SK-N-SH (cell line): ENCODE data around the gene ACTN4. TPM values are rescaled to one million over a fixed set of nuclear protein-coding genes. Genes with fewer than 3 reads are reported as not detected.
"Not testable (repeated sequence)": the region's sequence is repeated elsewhere in the genome, so short reads cannot be mapped to it uniquely, and the experiment has no call there.

Experiments
- CTCF ChIA-PET: fragments of 300-600, 350-600 bp; formaldehyde crosslinking; extraction: SDS; loops from one replicate; lab custom pipeline; 2021; lab: Yijun Ruan, JAX
- POLR2A ChIA-PET: fragments of 350-600 bp; sonication (Branson Sonifier 250); formaldehyde crosslinking; extraction: SDS; loops from one replicate; lab custom pipeline; 2020; ENCODE audit warnings: antibody characterized with exemption, inconsistent platforms; lab: Yijun Ruan, JAX
- DNase-seq: peaks from one replicate; pipeline ENCODE4 v3.0.0; 2012
- H2AFZ ChIP-seq: fragments of 200-600 bp; sonication (generic); 2 replicates; pipeline ENCODE4 v1.8.1; 2016; ENCODE audit warnings: antibody characterized with exemption, mild to moderate bottlenecking, low read depth
- H3F3A ChIP-seq: fragments of 200-600 bp; sonication (generic); replicated peaks from 2 replicates; pipeline ENCODE3; 2016; ENCODE audit warnings: antibody characterized with exemption, mild to moderate bottlenecking; ENCODE audit not compliant: insufficient read depth
- H3K27ac ChIP-seq, 2 experiments: fragments of 200-500 bp in 1 of 2; fragments of 200-600 bp in 1 of 2; sonication (Bioruptor generic) in 1 of 2; sonication (generic), shearing (Covaris generic) in 1 of 2; 2 replicates each; pipeline versions ENCODE4 v1.5.1 to v1.6.1; 2014 to 2016; ENCODE audit warnings: low read depth in 2 of 2, inconsistent platforms in 1 of 2, low read length in 1 of 2, mild to moderate bottlenecking in 1 of 2, mixed read lengths in 1 of 2
- H3K27me3 ChIP-seq: fragments of 200-600 bp; sonication (generic), shearing (Covaris generic); 2 replicates; pipeline ENCODE4 v1.6.1; 2016; ENCODE audit warnings: mixed run types; ENCODE audit not compliant: insufficient read depth
- H3K36me3 ChIP-seq, 2 experiments: fragments of 200-500 bp in 1 of 2; fragments of 200-600 bp in 1 of 2; sonication (Bioruptor generic) in 1 of 2; sonication (generic) in 1 of 2; replicated peaks in 1 of 2; 2 replicates each; pipeline versions ENCODE3 to v1.5.1; 2014 to 2016; ENCODE audit warnings: low read length in 1 of 2, mild to moderate bottlenecking in 1 of 2; ENCODE audit not compliant: insufficient read depth in 2 of 2, control insufficient read depth in 1 of 2
- H3K4me1 ChIP-seq, 2 experiments: fragments of 200-500 bp in 1 of 2; fragments of 200-600 bp in 1 of 2; sonication (Bioruptor generic) in 1 of 2; sonication (generic), shearing (Covaris generic) in 1 of 2; 2 replicates each; pipeline versions ENCODE4 v1.5.1 to v1.6.1; 2014 to 2016; ENCODE audit warnings: low read depth in 1 of 2, low read length in 1 of 2, mixed run types in 1 of 2; ENCODE audit not compliant: insufficient read depth in 2 of 2, control insufficient read depth in 1 of 2
- H3K4me2 ChIP-seq: fragments of 200-600 bp; sonication (generic), shearing (Covaris generic); 2 replicates; pipeline ENCODE4 v1.6.1; 2017; ENCODE audit warnings: mixed run types
- H3K4me3 ChIP-seq, 2 experiments: fragments of 200-500 bp in 1 of 2; fragments of 200-600 bp in 1 of 2; sonication (Bioruptor generic) in 1 of 2; sonication (generic), shearing (Covaris generic) in 1 of 2; 2 replicates each; pipeline versions ENCODE4 v1.5.1 to v1.8.1; 2014 to 2016; ENCODE audit warnings: low read depth in 2 of 2, inconsistent platforms in 1 of 2, low read length in 1 of 2, mild to moderate bottlenecking in 1 of 2, mixed read lengths in 1 of 2, moderate library complexity in 1 of 2
- H3K79me2 ChIP-seq: fragments of 200-600 bp; sonication (generic); 2 replicates; pipeline ENCODE4 v1.8.1; 2017; ENCODE audit warnings: mild to moderate bottlenecking; ENCODE audit not compliant: insufficient read depth
- H3K9ac ChIP-seq: fragments of 200-600 bp; sonication (generic); 2 replicates; pipeline ENCODE4 v1.6.1; 2017; ENCODE audit warnings: mixed run types
- H3K9me2 ChIP-seq: fragments of 200-600 bp; sonication (generic); 2 replicates; pipeline ENCODE4 v1.6.1; 2017; ENCODE audit warnings: mixed run types
- H3K9me3 ChIP-seq: fragments of 200-600 bp; sonication (generic); 2 replicates; pipeline ENCODE4 v1.6.1; 2017; ENCODE audit warnings: mixed run types, mild to moderate bottlenecking, moderate library complexity
- H4K20me1 ChIP-seq: fragments of 200-600 bp; sonication (generic); 2 replicates; pipeline ENCODE4 v1.6.1; 2017; ENCODE audit warnings: mild to moderate bottlenecking, mixed run types; ENCODE audit not compliant: insufficient read depth
- CTCF ChIP-seq: fragments of 200-600 bp; sonication (generic); IDR thresholded peaks from 2 replicates; pipeline ENCODE4 v1.6.1; 2017; ENCODE audit warnings: antibody characterized with exemption, mild to moderate bottlenecking, moderate library complexity
- RAD21 ChIP-seq: IDR thresholded peaks from 2 replicates; pipeline ENCODE4 v1.6.1; 2012; ENCODE audit warnings: mild to moderate bottlenecking, low read length
- TEAD4 ChIP-seq: IDR thresholded peaks from 2 replicates; pipeline ENCODE4 v1.4.0; 2012; ENCODE audit warnings: mild to moderate bottlenecking, borderline replicate concordance; ENCODE audit not compliant: insufficient read depth
- WGBS: methylation state at CpG from one replicate; pipeline ENCODE4 v1.1.6; 2017; ENCODE audit warnings: low lambda C conversion rate; 5-methylcytosine and 5-hydroxymethylcytosine counted together
- polyA plus RNA-seq, 3 experiments: library from polyadenylated mRNA; depleted of rRNA; stranded (reverse); fragments of >200 nt; gene quantifications; 2 replicates each; pipeline ENCODE4 v1.2.3, GENCODE V29; 2012

ACTN4 gene
- polyA plus RNA-seq, 1 of the 3 experiments (the other 2 are of a cell fraction), result 598 TPM

GRCh38 chr19:38769635-38770211 is 122.3 kb downstream of the ACTN4 start:
- DNase-seq, result peak; percentile 83
- 68% methylated on average over 22 of the region's 42 CpGs for WGBS
- Histone ChIP-seq H3K9me2 (no peaks in the 10 kb centered on the region), H3K4me2 (no peak overlapping the region), H3K4me3 (no peak overlapping the region; a peak in 1 of 4 replicates), H3F3A (no peaks in the 10 kb centered on the region), H2AFZ (no peak overlapping the region), H3K4me1 (no peaks in the 10 kb centered on the region), H3K27me3 (no peaks in the 10 kb centered on the region), H3K9ac (no peak overlapping the region), H3K27ac (no peak overlapping the region), H4K20me1 (no peaks in the 10 kb centered on the region), H3K36me3 (no peaks in the 10 kb centered on the region), H3K79me2 (no peaks in the 10 kb centered on the region), H3K9me3 (no peaks in the 10 kb centered on the region)
- TF ChIP-seq TEAD4 (no peak), RAD21 (peak; percentile 27), CTCF (peak; percentile 49)
- ChIA-PET CTCF (interaction anchor here (0.6 to 1.7 kb wide), 7 partner anchors 13 to 161 kb away, joined by 3 to 13 read pairs (median 3); partner anchors contain the start of genes ECH1, LGALS7B, MRPS12 and SARS2), POLR2A (no interaction called here)

GRCh38 chr19:38770228-38770948 is 122.9 kb downstream of the ACTN4 start:
- POLR2A ChIA-PET, H3K27me3 ChIP-seq, H3K79me2 ChIP-seq, H3K4me2 ChIP-seq, H3K36me3 ChIP-seq, H3K9me2 ChIP-seq, H4K20me1 ChIP-seq, H3F3A ChIP-seq, H3K9ac ChIP-seq, H3K4me3 ChIP-seq, H3K4me1 ChIP-seq, H3K9me3 ChIP-seq, H3K27ac ChIP-seq, H2AFZ ChIP-seq, DNase-seq: not testable (repeated sequence)
- 70% methylated on average over 2 of the region's 58 CpGs for WGBS
- CTCF ChIA-PET, result interaction anchor here (1.0 to 1.7 kb wide), 5 partner anchors 18 to 160 kb away, joined by 3 to 13 read pairs (median 4); partner anchors contain the start of genes ECH1, LGALS7B, MRPS12 and SARS2

- H3K9ac ChIP-seq, H3K4me2 ChIP-seq, H3K4me3 ChIP-seq, CTCF ChIA-PET, H2AFZ ChIP-seq, POLR2A ChIA-PET, H3K9me2 ChIP-seq, H3F3A ChIP-seq, H3K27me3 ChIP-seq, H3K4me1 ChIP-seq, H4K20me1 ChIP-seq, H3K79me2 ChIP-seq, DNase-seq, H3K36me3 ChIP-seq, H3K27ac ChIP-seq, H3K9me3 ChIP-seq: not testable (repeated sequence)
- WGBS, result 83% methylated on average over 1 of the region's 22 CpGs
Measured at GRCh38 chr19:38770949-38771275, 123.5 kb downstream of the ACTN4 start.

- not testable (repeated sequence) for H3K9me3 ChIP-seq
Measured at GRCh38 chr19:38771569-38771968, 124.1 kb downstream of the ACTN4 start.

More at GRCh38 chr19:38771569-38771968, 124.1 kb downstream of the ACTN4 start:
- CTCF ChIA-PET, H4K20me1 ChIP-seq, H3K79me2 ChIP-seq, H3K4me3 ChIP-seq, H2AFZ ChIP-seq, H3K9me2 ChIP-seq, DNase-seq, H3K9ac ChIP-seq, H3K27ac ChIP-seq, H3K36me3 ChIP-seq, H3K4me2 ChIP-seq, H3K27me3 ChIP-seq, H3F3A ChIP-seq, H3K4me1 ChIP-seq, POLR2A ChIA-PET: not testable (repeated sequence)
- 100% methylated on average over 1 of the region's 30 CpGs for WGBS
